RWPE2 (cell line): Measurements from ENCODE around the gene CLK4.

Source experiments
- ATAC-seq: fragments of 200-7000 bp; cut with Tn5 transposase; 3 replicates; pipeline ENCODE4 v1.9.1; 2021; ENCODE audit warnings: low read depth
- DNase-seq: peaks from one replicate; pipeline ENCODE4 v3.0.0-alpha.2; 2020; ENCODE audit warnings: low spot score
- H3K27ac ChIP-seq: fragments of 450-650 bp; 2 replicates; pipeline ENCODE4 v1.5.1; 2017; ENCODE audit warnings: mild to moderate bottlenecking; ENCODE audit not compliant: poor library complexity, severe bottlenecking
- H3K27me3 ChIP-seq: fragments of 250-450 bp; sonication (Bioruptor Pico); 2 replicates; pipeline ENCODE4 v1.5.1; 2021; ENCODE audit warnings: mild to moderate bottlenecking, moderate library complexity; ENCODE audit not compliant: insufficient read depth, poor library complexity, severe bottlenecking
- H3K36me3 ChIP-seq: fragments of 250-450 bp; sonication (Bioruptor Pico); 2 replicates; pipeline ENCODE4 v1.5.1; 2020; ENCODE audit warnings: low read depth, mild to moderate bottlenecking, moderate library complexity
- H3K4me1 ChIP-seq: fragments of 250-450 bp; sonication (Bioruptor Pico); 2 replicates; pipeline ENCODE4 v1.5.1; 2021; ENCODE audit warnings: mild to moderate bottlenecking, moderate library complexity; ENCODE audit not compliant: insufficient read depth, poor library complexity, severe bottlenecking
- H3K4me3 ChIP-seq: fragments of 250-450 bp; sonication (Bioruptor Pico); 2 replicates; pipeline ENCODE4 v1.5.1; 2021; ENCODE audit warnings: mild to moderate bottlenecking, moderate library complexity; ENCODE audit not compliant: severe bottlenecking
- H3K9me3 ChIP-seq: fragments of 250-450 bp; sonication (Bioruptor Pico); 2 replicates; pipeline ENCODE4 v1.5.1; 2021; ENCODE audit warnings: mild to moderate bottlenecking, moderate library complexity; ENCODE audit not compliant: severe bottlenecking
- CTCF ChIP-seq: fragments of 450-650 bp; IDR thresholded peaks from one replicate; pipeline ENCODE4 v1.5.1; 2017; ENCODE audit warnings: mild to moderate bottlenecking, moderate library complexity; ENCODE audit not compliant: poor library complexity, severe bottlenecking

The CLK4 gene

DNA sequence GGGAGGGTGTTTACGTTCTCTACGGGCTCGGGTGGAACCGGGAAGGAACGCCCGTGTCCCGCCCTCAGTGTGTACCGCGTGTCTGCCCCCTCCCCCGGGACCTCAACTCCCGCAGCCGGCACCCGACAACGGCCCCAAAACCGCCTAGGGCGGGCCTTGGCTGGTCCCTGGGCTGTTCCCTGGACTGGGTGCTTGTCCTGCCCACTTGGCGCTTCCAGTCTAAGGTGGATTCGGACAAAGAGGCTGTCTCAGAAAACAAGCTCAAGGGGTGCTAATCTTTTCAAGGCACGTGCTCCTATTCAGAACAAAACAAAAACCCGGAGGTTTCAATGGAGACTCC, 379 bp upstream of the CLK4 start:
- Histone ChIP-seq H3K9me3 (no peaks in the 10 kb centered on the region), H3K36me3 (peaks cover 12% of the 10 kb centered on the region), H3K27ac (peak overlapping the region; percentile 72), H3K4me3 (peak overlapping the region; percentile 78), H3K27me3 (no peaks in the 10 kb centered on the region), H3K4me1 (peaks cover 25% of the 10 kb centered on the region)
- TF ChIP-seq CTCF: no peak
- DNase-seq (no peak), ATAC-seq (no peak; the same call in 2 of the 3 replicates)

DNA sequence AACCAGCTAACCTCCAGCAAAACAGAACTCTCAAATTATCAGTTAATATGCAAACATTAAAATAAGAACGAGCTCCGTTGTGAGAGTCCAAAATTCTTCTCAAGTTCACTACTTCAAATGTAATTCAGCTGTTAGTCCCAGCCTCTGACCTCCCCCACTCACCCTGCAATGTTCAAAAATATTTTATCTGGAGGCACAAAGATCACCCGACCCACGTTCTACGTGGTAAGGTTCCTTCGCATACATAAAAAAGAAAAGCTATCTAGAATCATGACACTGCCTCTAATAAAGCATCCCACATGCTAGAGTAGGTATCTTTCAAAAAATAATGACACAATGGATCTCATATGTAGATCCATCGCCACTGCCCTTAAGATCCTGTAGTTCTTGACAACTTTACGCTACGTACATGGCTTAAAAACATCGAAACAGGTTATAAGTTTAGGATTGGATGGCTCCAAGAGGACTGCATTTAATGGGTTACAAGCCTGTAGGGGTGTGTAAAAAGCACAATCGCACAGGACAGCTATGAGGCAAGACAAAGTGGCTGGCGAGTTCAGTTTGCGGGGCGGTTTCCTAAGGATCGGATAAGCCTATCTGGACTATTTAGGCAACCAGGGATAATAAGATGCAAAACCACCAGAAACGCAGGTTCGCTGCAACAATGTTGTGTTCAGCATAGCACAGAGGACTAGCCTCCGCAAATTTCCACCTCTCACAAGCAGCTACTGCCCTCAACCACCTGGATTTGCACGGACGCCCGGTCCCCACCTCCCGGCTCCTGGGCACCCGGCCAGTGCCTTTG, 969 bp downstream of the CLK4 start:
- no peak; the same call in none of the 3 replicates for ATAC-seq
- no peak for TF ChIP-seq CTCF
- no peak for DNase-seq
- Histone ChIP-seq H3K27ac (peak overlapping the region; percentile 72), H3K27me3 (no peaks in the 10 kb centered on the region), H3K4me3 (peak overlapping the region; percentile 78), H3K4me1 (peaks cover 24% of the 10 kb centered on the region), H3K36me3 (peaks cover 26% of the 10 kb centered on the region), H3K9me3 (no peaks in the 10 kb centered on the region)

- Histone ChIP-seq H3K27me3 (no peaks in the 10 kb centered on the region), H3K4me1 (peaks cover 14% of the 10 kb centered on the region), H3K4me3 (peak overlapping the region; percentile 78), H3K36me3 (peaks cover 36% of the 10 kb centered on the region), H3K9me3 (no peaks in the 10 kb centered on the region), H3K27ac (peak overlapping the region; percentile 72)
- DNase-seq: no peak
- no peak for TF ChIP-seq CTCF
- ATAC-seq: no peak
Measured at GRCh38 chr5:178624631-178625546, 2.0 kb downstream of the CLK4 start.

- H3K36me3 ChIP-seq: peaks cover 57% of the 10 kb centered on the region
Measured at GRCh38 chr5:178622679-178623247, 4.1 kb downstream of the CLK4 start.

More at GRCh38 chr5:178622679-178623247, 4.1 kb downstream of the CLK4 start:
- Histone ChIP-seq H3K9me3 (no peaks in the 10 kb centered on the region), H3K4me1 (peaks cover 14% of the 10 kb centered on the region), H3K27me3 (no peaks in the 10 kb centered on the region), H3K4me3 (no peak overlapping the region), H3K27ac (no peak overlapping the region)
- DNase-seq (no peak), ATAC-seq (no peak)
- TF ChIP-seq CTCF: no peak
